8988T (cell line): ENCODE data around the gene CPN1.
"Not testable (repeated sequence)": the region's sequence is repeated elsewhere in the genome, so short reads cannot be mapped to it uniquely, and the experiment has no call there.

Source experiments
- DNase-seq: peaks from one replicate; pipeline ENCODE4 v3.0.0; 2011

CPN1 gene

GRCh38 chr10:100020886-100021253, 60.8 kb downstream of the CPN1 start:
- no peak for DNase-seq

GRCh38 chr10:100020142-100020885, 61.4 kb downstream of the CPN1 start:
- no peak for DNase-seq

GRCh38 chr10:100019787-100020141, 61.9 kb downstream of the CPN1 start:
- no peak for DNase-seq

GRCh38 chr10:100014071-100014762, 67.5 kb downstream of the CPN1 start:
- no peak for DNase-seq

- no peak for DNase-seq
Observed at GRCh38 chr10:100013621-100014020, 68.0 kb downstream of the CPN1 start.

GRCh38 chr10:100011906-100012305, 69.8 kb downstream of the CPN1 start:
- DNase-seq = not testable (repeated sequence)

- peak; percentile 94 for DNase-seq
Observed at GRCh38 chr10:100009793-100010676, 71.6 kb downstream of the CPN1 start, which contains the start of gene DNMBP. DNMBP (minus strand) TSS chr10:100009947; CDS start chr10:99972124, 37,823 bp downstream.

- no peak for DNase-seq
Observed at GRCh38 chr10:100009283-100009792, 72.3 kb downstream of the CPN1 start.

- DNase-seq = no peak
Observed at GRCh38 chr10:100008708-100009282, 72.9 kb downstream of the CPN1 start.

- no peak for DNase-seq
Observed at GRCh38 chr10:100008142-100008522, 73.5 kb downstream of the CPN1 start.

- DNase-seq = no peak
Observed at GRCh38 chr10:100007231-100008141, 74.2 kb downstream of the CPN1 start.

- DNase-seq = peak; percentile 58
Observed at GRCh38 chr10:100006243-100006886, 75.3 kb downstream of the CPN1 start.

GRCh38 chr10:100004805-100005510, 76.7 kb downstream of the CPN1 start:
- no peak for DNase-seq

GRCh38 chr10:100000109-100000644, 81.5 kb downstream of the CPN1 start:
- DNase-seq = no peak

- DNase-seq = no peak
Observed at GRCh38 chr10:99999319-100000108, 82.2 kb downstream of the CPN1 start.

- no peak for DNase-seq
Observed at GRCh38 chr10:99998889-99999288, 82.8 kb downstream of the CPN1 start.

GRCh38 chr10:99996671-99997648, 84.7 kb downstream of the CPN1 start:
- no peak for DNase-seq

- DNase-seq = no peak
Observed at GRCh38 chr10:99995713-99996112, 86.0 kb downstream of the CPN1 start.
